Left lung (tissue), 10 donors: ENCODE measurements around the gene ATG16L1. TPM values are rescaled to one million over a fixed set of nuclear protein-coding genes. Genes with fewer than 3 reads are reported as not detected.

ENCODE experiments used
- ATAC-seq: fragments of 200-7000 bp; cut with Tn5 transposase; one replicate; pipeline ENCODE4 v1.9.1; 2020; ENCODE audit warnings: moderate library complexity
- DNase-seq, 4 donors: peaks; one replicate each; pipeline ENCODE4 v3.0.0-alpha.2; 2013 to 2020
- H3K27ac ChIP-seq, 2 donors: fragments of 200-600 bp; sonication (generic) in 1 of 2; one replicate each; pipeline versions ENCODE4 v1.5.0 to v1.8.0; 2020 to 2021
- H3K27me3 ChIP-seq, 2 donors: fragments of 200-600 bp; sonication (generic) in 1 of 2; one replicate each; pipeline versions ENCODE4 v1.5.0 to v1.8.0; 2020 to 2021
- H3K36me3 ChIP-seq, 2 donors: fragments of 200-600 bp; sonication (generic) in 1 of 2; one replicate each; pipeline versions ENCODE4 v1.5.0 to v1.8.0; 2020 to 2021
- H3K4me1 ChIP-seq, 2 donors: fragments of 200-600 bp; one replicate each; pipeline ENCODE4 v1.8.0; 2021
- H3K4me3 ChIP-seq, 2 donors: fragments of 200-600 bp; sonication (generic) in 1 of 2; one replicate each; pipeline versions ENCODE4 v1.5.0 to v1.8.0; 2020 to 2021; ENCODE audit warnings: mild to moderate bottlenecking in 1 of 2
- H3K9me3 ChIP-seq, 2 donors: fragments of 200-600 bp; sonication (generic) in 1 of 2; one replicate each; pipeline versions ENCODE4 v1.5.0 to v1.8.0; 2020 to 2021
- intact Hi-C, 2 donors: fragments of 100-400 bp; cut with DNase I; formaldehyde crosslinking; loops; one replicate each; pipeline versions ENCODE4 v1.11.2 to v1.14.2; 2022
- polyA plus RNA-seq, 6 donors: library from polyadenylated mRNA; unstranded; fragments of 120-200 nt; gene quantifications; one replicate each; pipeline ENCODE4 v1.2.1, GENCODE V29; 2013; ENCODE audit not compliant: insufficient read length in 6 of 6
- total RNA-seq, 2 donors: library from RNA; stranded (reverse); fragmentation: NEBNext Ultra II Directional; extraction: Animal tissue kit (Norgen Biotek cat#: 25700); gene quantifications; one replicate each; pipeline ENCODE4 v1.2.1, GENCODE V29; 2021
- TF ChIP-seq, protein P1 (sequence below), 2 donors: fragments of 200-600 bp; sonication (generic) in 1 of 2; IDR thresholded peaks; one replicate each; pipeline versions ENCODE4 v1.5.0 to v1.8.0; 2021; ENCODE audit warnings: antibody characterized with exemption in 2 of 2
- donor health status: DM: no; HTN: yes; CAD: no.
- donor health status: DM: no; HTN: no; CAD: no.

Gene ATG16L1
- total and polyA plus RNA-seq, 8 donors: 21.1 to 29.4 (median 23.7) TPM

DNA sequence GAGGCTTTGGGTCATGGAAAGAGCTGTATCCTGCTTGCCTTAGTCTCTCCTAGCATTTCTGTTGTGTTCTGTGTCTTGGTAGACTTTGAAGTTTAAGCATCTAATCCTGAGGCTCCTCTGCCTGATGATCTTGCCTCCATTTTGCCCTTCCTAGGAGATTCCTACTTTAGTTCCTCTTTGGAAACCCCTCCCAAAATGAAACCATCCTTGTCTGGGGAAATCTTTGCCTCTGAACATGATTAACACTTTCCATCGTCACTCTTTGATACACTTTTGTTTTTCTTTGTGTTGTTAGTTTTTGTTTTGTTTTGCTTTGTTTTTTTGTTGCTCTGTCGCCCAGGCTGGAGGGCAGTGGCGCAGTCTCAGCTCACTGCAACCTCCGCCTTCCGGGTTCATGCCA lies 9.2 kb downstream of the ATG16L1 start:
- no peak for DNase-seq
- ATAC-seq: no peak
- Histone ChIP-seq H3K9me3 (no peaks in the 10 kb centered on the region), H3K4me3 (no peak overlapping the region), H3K4me1 (peaks cover 0 to under 1% of the 10 kb centered on the region in 2 donors), H3K27me3 (no peaks in the 10 kb centered on the region), H3K27ac (no peak overlapping the region), H3K36me3 (peaks cover 0 to 100% of the 10 kb centered on the region in 2 donors)
- intact Hi-C loops: no loop called here
- TF ChIP-seq, protein P1, sequence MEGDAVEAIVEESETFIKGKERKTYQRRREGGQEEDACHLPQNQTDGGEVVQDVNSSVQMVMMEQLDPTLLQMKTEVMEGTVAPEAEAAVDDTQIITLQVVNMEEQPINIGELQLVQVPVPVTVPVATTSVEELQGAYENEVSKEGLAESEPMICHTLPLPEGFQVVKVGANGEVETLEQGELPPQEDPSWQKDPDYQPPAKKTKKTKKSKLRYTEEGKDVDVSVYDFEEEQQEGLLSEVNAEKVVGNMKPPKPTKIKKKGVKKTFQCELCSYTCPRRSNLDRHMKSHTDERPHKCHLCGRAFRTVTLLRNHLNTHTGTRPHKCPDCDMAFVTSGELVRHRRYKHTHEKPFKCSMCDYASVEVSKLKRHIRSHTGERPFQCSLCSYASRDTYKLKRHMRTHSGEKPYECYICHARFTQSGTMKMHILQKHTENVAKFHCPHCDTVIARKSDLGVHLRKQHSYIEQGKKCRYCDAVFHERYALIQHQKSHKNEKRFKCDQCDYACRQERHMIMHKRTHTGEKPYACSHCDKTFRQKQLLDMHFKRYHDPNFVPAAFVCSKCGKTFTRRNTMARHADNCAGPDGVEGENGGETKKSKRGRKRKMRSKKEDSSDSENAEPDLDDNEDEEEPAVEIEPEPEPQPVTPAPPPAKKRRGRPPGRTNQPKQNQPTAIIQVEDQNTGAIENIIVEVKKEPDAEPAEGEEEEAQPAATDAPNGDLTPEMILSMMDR (IDR thresholded peaks at IDR 0.05): no peak

DNA sequence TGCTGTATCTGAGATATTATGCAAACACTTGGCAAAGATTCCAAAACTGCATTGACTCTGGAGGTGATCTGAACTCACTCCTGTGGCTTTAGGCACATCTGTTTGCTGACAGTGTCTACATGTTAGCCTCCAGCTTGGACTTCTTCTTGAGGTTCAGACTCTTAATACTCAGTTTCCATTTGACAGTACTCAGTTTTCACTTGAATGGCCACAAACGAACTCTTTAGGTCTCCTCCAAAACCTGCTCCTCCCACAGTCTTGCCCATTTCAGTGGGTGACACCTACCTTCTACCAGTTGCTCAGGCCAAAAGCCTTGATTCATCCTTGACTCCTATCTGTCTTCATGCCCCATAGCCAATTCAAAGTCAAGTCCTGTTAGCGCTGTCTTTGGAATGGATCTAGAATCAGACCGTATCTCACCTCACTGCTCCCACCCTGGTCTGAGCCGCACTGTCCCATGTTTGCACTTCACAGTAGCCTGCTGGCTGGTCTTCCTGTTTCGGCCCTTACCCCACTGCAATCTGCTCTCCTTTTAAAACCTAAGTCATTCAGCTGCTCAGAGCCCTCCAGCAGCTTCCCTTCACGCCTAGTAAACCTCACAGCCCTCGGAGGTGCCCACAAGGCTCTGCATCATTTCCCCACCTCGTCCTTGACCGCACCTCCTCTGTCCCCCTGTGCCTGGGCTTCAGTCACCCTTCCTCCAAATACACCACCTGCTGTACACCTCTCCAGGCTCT lies 10.5 kb downstream of the ATG16L1 start:
- Histone ChIP-seq H3K36me3 (peaks cover 3 to 100% of the 10 kb centered on the region in 2 donors), H3K9me3 (no peaks in the 10 kb centered on the region), H3K4me1 (no peaks in the 10 kb centered on the region), H3K4me3 (no peak overlapping the region), H3K27me3 (no peaks in the 10 kb centered on the region), H3K27ac (no peak overlapping the region)
- DNase-seq (no peak), ATAC-seq (no peak)
- TF ChIP-seq, protein P1 (IDR thresholded peaks at IDR 0.05): no peak
- intact Hi-C loops: no loop called here

DNA sequence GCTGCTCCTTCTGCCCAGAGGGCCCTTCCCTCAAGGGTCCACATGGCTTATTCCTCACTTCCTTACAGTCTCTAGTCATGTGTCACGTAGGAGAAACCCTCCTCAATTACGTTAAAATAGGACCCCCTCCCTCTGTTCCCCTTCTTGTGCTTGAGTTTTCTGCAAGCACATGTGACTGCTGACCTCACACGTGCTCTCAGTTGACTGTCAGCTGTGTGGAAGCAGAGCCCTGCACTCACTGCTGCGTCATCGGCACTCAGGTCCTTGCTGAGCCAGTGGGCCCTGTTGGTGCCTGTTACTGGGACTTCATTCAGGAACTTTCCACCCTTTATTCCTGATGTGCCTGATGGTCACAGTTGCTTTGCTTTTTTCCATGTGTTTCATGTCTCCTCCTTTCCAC lies 11.1 kb downstream of the ATG16L1 start:
- H3K27me3 ChIP-seq: no peaks in the 10 kb centered on the region
- no peaks in the 10 kb centered on the region for H3K9me3 ChIP-seq
- H3K4me1 ChIP-seq: no peaks in the 10 kb centered on the region
- DNase-seq: no peak
- intact Hi-C loops: no loop called here
- H3K36me3 ChIP-seq: peaks cover 3 to 100% of the 10 kb centered on the region in 2 donors
- H3K27ac ChIP-seq: no peak overlapping the region
- no peak overlapping the region for H3K4me3 ChIP-seq
- ATAC-seq: no peak
- TF ChIP-seq, protein P1 (IDR thresholded peaks at IDR 0.05): no peak

DNA sequence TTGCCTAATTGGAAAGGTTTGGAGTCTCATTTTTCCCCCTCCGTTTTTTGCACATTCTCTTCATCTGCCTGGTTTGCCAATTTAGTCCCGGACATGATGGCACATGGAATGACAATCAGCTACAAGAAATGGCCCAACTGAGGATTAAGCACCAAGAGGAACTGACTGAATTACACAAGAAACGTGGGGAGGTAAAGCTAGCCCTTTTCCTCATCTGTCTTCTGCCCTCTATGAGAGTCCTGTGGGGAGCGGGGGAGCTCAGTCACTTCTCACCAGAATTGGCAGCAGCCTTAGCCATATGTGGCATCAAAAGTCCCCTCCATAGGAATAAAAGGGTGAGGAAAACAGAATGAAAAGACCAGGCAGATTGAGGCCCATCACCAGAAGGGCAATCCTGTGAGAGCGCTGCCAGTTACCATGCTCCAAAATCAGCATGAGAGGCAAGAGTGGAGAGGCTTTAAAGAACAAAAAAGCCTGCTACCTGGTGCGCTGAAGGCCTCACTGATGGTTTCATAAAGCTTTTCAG lies 11.6 kb downstream of the ATG16L1 start:
- Histone ChIP-seq H3K9me3 (no peaks in the 10 kb centered on the region), H3K4me3 (no peak overlapping the region), H3K27me3 (no peaks in the 10 kb centered on the region), H3K36me3 (peaks cover 3 to 100% of the 10 kb centered on the region in 2 donors), H3K4me1 (no peaks in the 10 kb centered on the region), H3K27ac (no peak overlapping the region)
- ATAC-seq (no peak), DNase-seq (no peak)
- intact Hi-C loops: no loop called here
- TF ChIP-seq, protein P1 (IDR thresholded peaks at IDR 0.05): no peak

DNA sequence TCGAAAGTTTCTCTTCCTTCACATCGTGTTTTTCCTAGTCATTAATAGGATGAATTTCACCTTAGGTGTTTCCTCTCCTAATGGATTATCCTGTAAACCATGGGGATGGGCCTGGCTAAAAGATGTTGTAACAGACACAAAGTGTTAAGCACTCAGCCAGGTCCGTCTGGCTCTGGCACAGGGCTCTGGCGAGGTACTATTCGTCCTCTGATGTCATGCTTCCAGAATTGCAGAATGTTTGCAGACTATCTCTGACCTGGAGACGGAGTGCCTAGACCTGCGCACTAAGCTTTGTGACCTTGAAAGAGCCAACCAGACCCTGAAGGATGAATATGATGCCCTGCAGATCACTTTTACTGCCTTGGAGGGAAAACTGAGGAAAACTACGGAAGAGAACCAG lies 13.2 kb downstream of the ATG16L1 start:
- Histone ChIP-seq H3K4me1 (no peaks in the 10 kb centered on the region), H3K27ac (no peak overlapping the region), H3K36me3 (peaks cover 3 to 99% of the 10 kb centered on the region in 2 donors), H3K9me3 (no peaks in the 10 kb centered on the region), H3K4me3 (no peak overlapping the region), H3K27me3 (no peaks in the 10 kb centered on the region)
- ATAC-seq (no peak), DNase-seq (no peak)
- TF ChIP-seq, protein P1 (IDR thresholded peaks at IDR 0.05): no peak
- intact Hi-C loops: no loop called here
